Neural progenitor cell (in vitro differentiated cells): ENCODE data around the gene SNX9. TPM values are rescaled to one million over a fixed set of nuclear protein-coding genes. Genes with fewer than 3 reads are reported as not detected.
"Not testable (repeated sequence)": the region's sequence is repeated elsewhere in the genome, so short reads cannot be mapped to it uniquely, and the experiment has no call there.

Experiments used
- DNase-seq: peaks from one replicate; pipeline ENCODE4 v3.0.0-alpha.2; 2016; ENCODE audit warnings: low spot score
- H2AFZ ChIP-seq: fragments of 200-600 bp; sonication (generic); replicated peaks from 2 replicates; pipeline ENCODE4 v1.6.1; 2016; ENCODE audit warnings: antibody characterized with exemption
- H3F3A ChIP-seq: fragments of 200-600 bp; sonication (generic); 2 replicates; pipeline ENCODE4 v1.6.1; 2016; ENCODE audit warnings: antibody characterized with exemption, low read depth
- H3K27ac ChIP-seq: fragments of 200-600 bp; sonication (generic); 2 replicates; pipeline ENCODE4 v1.5.1; 2016; ENCODE audit warnings: mild to moderate bottlenecking
- H3K27me3 ChIP-seq: fragments of 200-600 bp; sonication (generic); 2 replicates; pipeline ENCODE4 v1.6.1; 2016; ENCODE audit warnings: mild to moderate bottlenecking, moderate library complexity
- H3K36me3 ChIP-seq: fragments of 200-600 bp; sonication (generic); 2 replicates; pipeline ENCODE4 v1.5.1; 2016
- H3K4me1 ChIP-seq: fragments of 200-600 bp; sonication (generic); 2 replicates; pipeline ENCODE4 v1.6.1; 2016; ENCODE audit warnings: mixed run types
- H3K4me2 ChIP-seq: fragments of 200-600 bp; sonication (generic); 2 replicates; pipeline ENCODE4 v1.6.1; 2016
- H3K4me3 ChIP-seq: fragments of 200-600 bp; sonication (generic); 2 replicates; pipeline ENCODE4 v1.5.1; 2016
- H3K79me2 ChIP-seq: fragments of 200-600 bp; sonication (generic); 2 replicates; pipeline ENCODE4 v1.6.1; 2016; ENCODE audit warnings: low read depth
- H3K9ac ChIP-seq: fragments of 200-600 bp; sonication (generic); 2 replicates; pipeline ENCODE4 v1.6.1; 2016
- H3K9me3 ChIP-seq: fragments of 200-600 bp; sonication (generic); 2 replicates; pipeline ENCODE4 v1.5.1; 2016; ENCODE audit warnings: low read depth
- H4K20me1 ChIP-seq: fragments of 200-600 bp; sonication (generic); 2 replicates; pipeline ENCODE4 v1.6.1; 2016; ENCODE audit warnings: low read depth
- H3K27ac Mint-ChIP-seq: 3 replicates; pipeline ENCODE4 v1.8.0; 2021; ENCODE audit warnings: mixed read lengths
- H3K27me3 Mint-ChIP-seq: 2 replicates; pipeline ENCODE4 v1.8.0; 2022; ENCODE audit warnings: low read depth, mild to moderate bottlenecking, inconsistent platforms, moderate library complexity, mixed read lengths; ENCODE audit not compliant: insufficient read depth
- H3K36me3 Mint-ChIP-seq: 3 replicates; pipeline ENCODE4 v1.8.0; 2021; ENCODE audit warnings: mixed read lengths
- H3K4me1 Mint-ChIP-seq: 3 replicates; pipeline ENCODE4 v1.8.0; 2021; ENCODE audit warnings: mixed read lengths
- H3K4me3 Mint-ChIP-seq: 3 replicates; pipeline ENCODE4 v1.8.0; 2021; ENCODE audit warnings: mild to moderate bottlenecking, moderate library complexity, mixed read lengths
- H3K9me3 Mint-ChIP-seq: 3 replicates; pipeline ENCODE4 v1.8.0; 2020; ENCODE audit warnings: mixed read lengths
- CTCF ChIP-seq: fragments of 200-600 bp; sonication (generic); IDR thresholded peaks from 2 replicates; pipeline ENCODE4 v1.5.1; 2017; ENCODE audit warnings: antibody characterized with exemption, mild to moderate bottlenecking
- EZH2 ChIP-seq: fragments of 200-600 bp; sonication (generic); IDR thresholded peaks from 2 replicates; pipeline ENCODE4 v1.6.1; 2017; ENCODE audit warnings: antibody characterized with exemption, mild to moderate bottlenecking, moderate library complexity
- EZH2phosphoT487 ChIP-seq: fragments of 200-600 bp; sonication (generic); IDR thresholded peaks from 2 replicates; pipeline ENCODE4 v1.6.1; 2017; ENCODE audit warnings: antibody characterized with exemption
- total RNA-seq: library from RNA; depleted of rRNA; stranded (reverse); fragments of >200 nt; gene quantifications from 2 replicates; pipeline ENCODE4 v1.2.3, GENCODE V29; 2015; ENCODE audit warnings: low replicate concordance

SNX9 gene
- total RNA-seq, 1 donor from 2014 or later: 17.8 TPM

GRCh38 chr6:157795841-157796240 lies 27.2 kb upstream of the SNX9 start:
- Histone ChIP-seq H3K4me2 (no peak overlapping the region), H3K27me3 (no peaks in the 10 kb centered on the region), H2AFZ (no peak overlapping the region), H3K27ac (no peak overlapping the region), H3K4me3 (no peak overlapping the region), H3K9ac (no peak overlapping the region), H3F3A (no peaks in the 10 kb centered on the region), H3K79me2 (no peaks in the 10 kb centered on the region), H3K9me3 (no peaks in the 10 kb centered on the region), H4K20me1 (no peaks in the 10 kb centered on the region), H3K4me1 (no peaks in the 10 kb centered on the region), H3K36me3 (no peaks in the 10 kb centered on the region)
- no peak overlapping the region for H3K27ac Mint-ChIP-seq
- peaks cover 6% of the 10 kb centered on the region for H3K27me3 Mint-ChIP-seq
- no peak overlapping the region for H3K4me3 Mint-ChIP-seq
- TF ChIP-seq EZH2phosphoT487: no peak
- TF ChIP-seq CTCF: no peak
- no peak for TF ChIP-seq EZH2
- DNase-seq: no peak
- no peaks in the 10 kb centered on the region for H3K9me3 Mint-ChIP-seq
- no peaks in the 10 kb centered on the region for H3K36me3 Mint-ChIP-seq
- no peaks in the 10 kb centered on the region for H3K4me1 Mint-ChIP-seq

GRCh38 chr6:157798851-157799250 lies 24.2 kb upstream of the SNX9 start:
- no peak overlapping the region for H3K27ac ChIP-seq
- TF ChIP-seq CTCF: no peak
- TF ChIP-seq EZH2: no peak
- TF ChIP-seq EZH2phosphoT487: no peak
- H2AFZ ChIP-seq: no peak overlapping the region
- no peaks in the 10 kb centered on the region for H3K27me3 ChIP-seq
- no peaks in the 10 kb centered on the region for H4K20me1 ChIP-seq
- H3K4me3 ChIP-seq: no peak overlapping the region
- no peak overlapping the region for H3K4me2 ChIP-seq
- Mint-ChIP-seq H3K36me3 (no peaks in the 10 kb centered on the region), H3K9me3 (no peaks in the 10 kb centered on the region), H3K4me3 (no peak overlapping the region), H3K27ac (no peak overlapping the region), H3K4me1 (no peaks in the 10 kb centered on the region), H3K27me3 (peaks cover 7% of the 10 kb centered on the region)
- no peak overlapping the region for H3K9ac ChIP-seq
- no peaks in the 10 kb centered on the region for H3F3A ChIP-seq
- H3K9me3 ChIP-seq: no peaks in the 10 kb centered on the region
- DNase-seq: no peak
- H3K4me1 ChIP-seq: no peaks in the 10 kb centered on the region
- no peaks in the 10 kb centered on the region for H3K36me3 ChIP-seq
- H3K79me2 ChIP-seq: no peaks in the 10 kb centered on the region

- H2AFZ ChIP-seq, H3K27ac Mint-ChIP-seq, H3K36me3 ChIP-seq, H3K4me2 ChIP-seq, H3K9me3 ChIP-seq, H3K4me3 ChIP-seq, H3K4me3 Mint-ChIP-seq, H3K4me1 Mint-ChIP-seq, H4K20me1 ChIP-seq, H3K79me2 ChIP-seq, H3K27ac ChIP-seq, H3K4me1 ChIP-seq, DNase-seq, H3K9me3 Mint-ChIP-seq, H3K27me3 ChIP-seq, H3F3A ChIP-seq, H3K36me3 Mint-ChIP-seq, H3K9ac ChIP-seq, H3K27me3 Mint-ChIP-seq: not testable (repeated sequence)
These were observed 23.5 kb upstream of the SNX9 start for GRCh38 chr6:157799561-157799960.

GRCh38 chr6:157800420-157801237 lies 22.4 kb upstream of the SNX9 start:
- Mint-ChIP-seq H3K36me3 (no peaks in the 10 kb centered on the region), H3K27ac (no peak overlapping the region), H3K4me1 (no peaks in the 10 kb centered on the region), H3K27me3 (peaks cover 7% of the 10 kb centered on the region), H3K9me3 (no peaks in the 10 kb centered on the region), H3K4me3 (no peak overlapping the region)
- H3K9me3 ChIP-seq: no peaks in the 10 kb centered on the region
- no peak overlapping the region for H2AFZ ChIP-seq
- H3K27ac ChIP-seq: no peak overlapping the region
- TF ChIP-seq CTCF (no peak), EZH2phosphoT487 (no peak), EZH2 (no peak)
- H3K4me3 ChIP-seq: no peak overlapping the region
- H3K9ac ChIP-seq: no peak overlapping the region
- H4K20me1 ChIP-seq: no peaks in the 10 kb centered on the region
- no peaks in the 10 kb centered on the region for H3F3A ChIP-seq
- no peaks in the 10 kb centered on the region for H3K27me3 ChIP-seq
- no peaks in the 10 kb centered on the region for H3K36me3 ChIP-seq
- no peak overlapping the region for H3K4me2 ChIP-seq
- H3K79me2 ChIP-seq: no peaks in the 10 kb centered on the region
- no peak for DNase-seq
- H3K4me1 ChIP-seq: no peaks in the 10 kb centered on the region
